Fibroblast of lung (primary cell): ENCODE data around the gene HMGN4. TPM values are rescaled to one million over a fixed set of nuclear protein-coding genes. Genes with fewer than 3 reads are reported as not detected.

Source experiments
- DNase-seq, 2 donors: peaks; one replicate each; pipeline versions ENCODE4 v3.0.0 to v3.0.0-alpha.2; 2010; ENCODE audit warnings: low read depth in 2 of 2
- H2AFZ ChIP-seq: 2 replicates; pipeline ENCODE4 v1.5.1; 2012; ENCODE audit warnings: low read length, control low read depth, inconsistent platforms
- H3K27ac ChIP-seq: 2 replicates; pipeline ENCODE4 v1.5.1; 2011; ENCODE audit warnings: low read length, control low read depth; ENCODE audit not compliant: insufficient read depth
- H3K27me3 ChIP-seq: 2 replicates; pipeline ENCODE4 v1.5.1; 2011; ENCODE audit warnings: mild to moderate bottlenecking, low read length; ENCODE audit not compliant: control insufficient read depth, insufficient read depth
- H3K36me3 ChIP-seq: 2 replicates; pipeline ENCODE4 v1.5.1; 2011; ENCODE audit warnings: low read length; ENCODE audit not compliant: control insufficient read depth, insufficient read depth
- H3K4me1 ChIP-seq: 2 replicates; pipeline ENCODE4 v1.5.1; 2011; ENCODE audit warnings: low read length; ENCODE audit not compliant: control insufficient read depth, insufficient read depth; ENCODE audit errors: extremely low read depth
- H3K4me2 ChIP-seq: 2 replicates; pipeline ENCODE4 v1.5.1; 2011; ENCODE audit warnings: low read length, control low read depth; ENCODE audit not compliant: insufficient read depth; ENCODE audit errors: extremely low read depth
- H3K4me3 ChIP-seq, 4 experiments: fragments of 200-600 bp in 1 of 4; sonication (generic) in 1 of 4; replicated peaks in 1 of 4; 2 replicates each; pipeline ENCODE4 v1.5.1; 2011 to 2016; ENCODE audit warnings: low read length in 4 of 4, low read depth in 3 of 4, mild to moderate bottlenecking in 3 of 4, control low read depth in 2 of 4, inconsistent platforms in 1 of 4, mixed read lengths in 1 of 4; ENCODE audit not compliant: insufficient read depth in 1 of 4; ENCODE audit errors: control extremely low read depth in 1 of 4
- H3K79me2 ChIP-seq: 2 replicates; pipeline ENCODE4 v1.5.1; 2012; ENCODE audit warnings: mild to moderate bottlenecking, low read length, inconsistent platforms; ENCODE audit not compliant: control insufficient read depth, insufficient read depth
- H3K9ac ChIP-seq: 2 replicates; pipeline ENCODE4 v1.5.1; 2011; ENCODE audit warnings: mild to moderate bottlenecking, low read length, control low read depth; ENCODE audit not compliant: insufficient read depth
- H3K9me3 ChIP-seq: 2 replicates; pipeline ENCODE4 v1.5.1; 2012; ENCODE audit warnings: low read depth, low read length; ENCODE audit not compliant: control insufficient read depth, insufficient read depth
- H4K20me1 ChIP-seq: 2 replicates; pipeline ENCODE4 v1.5.1; 2011; ENCODE audit warnings: low read length; ENCODE audit not compliant: control insufficient read depth, insufficient read depth; ENCODE audit errors: extremely low read depth
- CTCF ChIP-seq, 2 donors: IDR thresholded peaks in 1 of 2; conservative IDR thresholded peaks in 1 of 2; 1 replicate in 1 of 2; 2 replicates in 1 of 2; pipeline ENCODE4 v1.5.1; 2011 to 2012; ENCODE audit warnings: low read length in 2 of 2, control low read depth in 1 of 2, inconsistent platforms in 1 of 2, low read depth in 1 of 2, mild to moderate bottlenecking in 1 of 2
- EZH2 ChIP-seq: IDR thresholded peaks from 2 replicates; pipeline ENCODE4 v1.5.1; 2012; ENCODE audit warnings: low read length, control low read depth, mild to moderate bottlenecking; ENCODE audit errors: missing control alignments
- polyA plus RNA-seq, 2 donors: library from polyadenylated mRNA; depleted of rRNA in 1 of 2; stranded (reverse) in 1 of 2; unstranded in 1 of 2; fragments of >200 nt; gene quantifications; 2 replicates each; pipeline ENCODE4 v1.2.1, GENCODE V29; 2011 to 2012; ENCODE audit warnings: missing spikeins in 1 of 2
- total RNA-seq: library from RNA; depleted of rRNA; stranded (reverse); fragments of >200 nt; gene quantifications from 2 replicates; pipeline ENCODE4 v1.2.1, GENCODE V29; 2014

Gene HMGN4
- total and polyA plus RNA-seq, 2 donors (not counting 1 experiment from before 2014, with no cell fraction given), result 74.9 to 111 TPM

- H3K9me3 ChIP-seq, result no peaks in the 10 kb centered on the region
- H3K36me3 ChIP-seq, result no peaks in the 10 kb centered on the region
- no peak overlapping the region for H2AFZ ChIP-seq
- DNase-seq, result peak; percentile 62 to 67
- H3K9ac ChIP-seq, result no peak overlapping the region
- peak overlapping the region; percentile 65 for H3K4me2 ChIP-seq
- no peaks in the 10 kb centered on the region for H3K27me3 ChIP-seq
- H3K79me2 ChIP-seq, result no peaks in the 10 kb centered on the region
- H3K4me1 ChIP-seq, result no peaks in the 10 kb centered on the region
- H3K27ac ChIP-seq, result peak overlapping the region; percentile 15
- TF ChIP-seq EZH2 (no peak), CTCF (conservative IDR thresholded peaks at IDR 0.05 in 1 of 2, IDR thresholded peaks at IDR 0.05 in 1 of 2; ENCODE audit: low read depth in 1 of 2, low read length in 2 of 2) (no peak)
- no peaks in the 10 kb centered on the region for H4K20me1 ChIP-seq
- H3K4me3 ChIP-seq, result peak overlapping the region; percentile 33 to 82 (median 45)
These were observed 16.7 kb downstream of the HMGN4 start for GRCh38 chr6:26554697-26555504.

- Histone ChIP-seq H3K4me3 (peak overlapping the region; percentile 12 to 82 (median 38)), H2AFZ (no peak overlapping the region), H3K27me3 (no peaks in the 10 kb centered on the region), H3K27ac (no peak overlapping the region), H3K9me3 (no peaks in the 10 kb centered on the region), H3K4me2 (peak overlapping the region; percentile 62), H3K4me1 (no peaks in the 10 kb centered on the region), H3K36me3 (no peaks in the 10 kb centered on the region), H3K9ac (no peak overlapping the region), H3K79me2 (no peaks in the 10 kb centered on the region), H4K20me1 (no peaks in the 10 kb centered on the region)
- TF ChIP-seq EZH2 (no peak), CTCF (conservative IDR thresholded peaks at IDR 0.05 in 1 of 2, IDR thresholded peaks at IDR 0.05 in 1 of 2; ENCODE audit: low read depth in 1 of 2, low read length in 2 of 2) (no peak)
- DNase-seq, result peak in 1 of 2 donors; percentile 50
These were observed 17.5 kb downstream of the HMGN4 start for GRCh38 chr6:26555505-26556262.
